ENCODE data around the gene CARD11. TPM values are rescaled to one million over a fixed set of nuclear protein-coding genes. Genes with fewer than 3 reads are reported as not detected.

The CARD11 gene
- total RNA-seq, 2 experiments from 2014 or later = 118 to 122 TPM

DNA sequence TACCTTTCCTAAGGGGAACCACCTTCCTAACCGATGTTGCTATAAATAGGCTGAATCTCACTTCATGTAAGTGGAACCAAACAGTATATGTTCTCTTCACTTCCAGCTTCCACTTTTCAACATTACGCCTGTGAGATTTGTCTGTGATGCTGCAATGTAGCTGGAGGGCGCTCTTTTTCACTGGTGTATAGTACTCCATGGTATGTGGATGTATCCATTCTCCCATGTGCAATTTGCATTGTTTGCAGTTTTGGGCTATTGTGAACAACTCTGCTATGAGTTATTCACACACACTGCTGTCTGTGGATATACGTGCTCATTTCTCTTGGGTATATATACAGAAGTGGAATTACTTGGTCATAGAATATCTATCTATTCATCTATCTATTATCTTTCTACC, 123.6 kb downstream of the CARD11 start:
- H3K36me3 Mint-ChIP-seq (ENCODE audit: low read depth) = peaks cover 78% of the 10 kb centered on the region
- H3K27ac Mint-ChIP-seq = no peak overlapping the region
- no peak for TF ChIP-seq CTCF (IDR thresholded peaks at IDR 0.05)
- Histone ChIP-seq H3K27me3 (ENCODE audit: control insufficient read depth in 1 of 2, insufficient read depth in 2 of 2, low read length in 2 of 2) (no peaks in the 10 kb centered on the region), H3K27ac (ENCODE audit: low read depth in 1 of 2, low read length in 2 of 2) (no peak overlapping the region), H3K4me3 (ENCODE audit: low read length) (no peak overlapping the region), H3K36me3 (ENCODE audit: insufficient read depth, low read length) (peaks cover 96% of the 10 kb centered on the region), H3K9me3 (ENCODE audit: control insufficient read depth in 1 of 2, insufficient read depth in 1 of 2, low read length in 2 of 2) (peaks cover 3 to 18% of the 10 kb centered on the region in 2 experiments), H3K4me1 (ENCODE audit: insufficient read depth, low read length) (no peaks in the 10 kb centered on the region)
- no peaks in the 10 kb centered on the region for H3K4me1 Mint-ChIP-seq (ENCODE audit: low read depth)
- H3K27me3 Mint-ChIP-seq = no peaks in the 10 kb centered on the region
- intact Hi-C loops (cut with DNase I, micrococcal nuclease) = no loop called here
- no peaks in the 10 kb centered on the region for H3K9me3 Mint-ChIP-seq
- H3K4me3 Mint-ChIP-seq = no peak overlapping the region
- ATAC-seq (ENCODE audit: poor library complexity) (no peak), DNase-seq (no peak)
- CTCF ChIA-PET = no interaction called here
- POLR2A ChIA-PET = no interaction called here

DNA sequence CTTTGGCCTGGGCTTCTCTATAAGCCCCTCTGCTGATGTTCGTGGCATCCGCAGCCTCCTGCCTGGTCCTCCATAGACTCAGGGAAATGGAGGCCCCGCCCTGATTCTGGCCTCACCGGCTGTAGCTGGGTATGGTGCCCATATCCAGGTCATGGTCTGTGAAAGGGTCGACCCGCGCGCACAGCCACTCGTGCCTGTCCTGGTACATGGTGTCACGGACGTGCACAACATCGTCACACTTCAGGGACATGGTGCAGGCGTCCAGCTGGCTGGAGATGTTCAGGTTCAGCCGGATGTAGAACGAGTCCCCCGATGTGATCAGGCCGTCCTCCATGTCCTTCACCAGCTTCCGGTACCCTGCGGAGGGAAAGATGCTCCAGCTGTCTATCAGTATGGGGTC, 124.4 kb downstream of the CARD11 start:
- Histone ChIP-seq H3K36me3 (ENCODE audit: insufficient read depth, low read length) (peaks cover 93% of the 10 kb centered on the region), H3K4me3 (ENCODE audit: low read length) (no peak overlapping the region), H3K27ac (ENCODE audit: low read depth in 1 of 2, low read length in 2 of 2) (no peak overlapping the region), H3K4me1 (ENCODE audit: insufficient read depth, low read length) (no peaks in the 10 kb centered on the region), H3K27me3 (ENCODE audit: control insufficient read depth in 1 of 2, insufficient read depth in 2 of 2, low read length in 2 of 2) (no peaks in the 10 kb centered on the region), H3K9me3 (ENCODE audit: control insufficient read depth in 1 of 2, insufficient read depth in 1 of 2, low read length in 2 of 2) (peaks cover 3 to 18% of the 10 kb centered on the region in 2 experiments)
- POLR2A ChIA-PET = no interaction called here
- Mint-ChIP-seq H3K27me3 (no peaks in the 10 kb centered on the region), H3K4me3 (no peak overlapping the region), H3K9me3 (no peaks in the 10 kb centered on the region), H3K4me1 (ENCODE audit: low read depth) (no peaks in the 10 kb centered on the region), H3K27ac (no peak overlapping the region), H3K36me3 (ENCODE audit: low read depth) (peaks cover 82% of the 10 kb centered on the region)
- TF ChIP-seq CTCF (IDR thresholded peaks at IDR 0.05) = no peak
- DNase-seq (peak in 1 of 14 experiments; percentile 10), ATAC-seq (ENCODE audit: poor library complexity) (no peak)
- CTCF ChIA-PET = no interaction called here
- intact Hi-C loops (cut with DNase I, micrococcal nuclease) = no loop called here

GRCh38 chr7:2918406-2918805, 125.3 kb downstream of the CARD11 start:
- DNase-seq = no peak
- Mint-ChIP-seq H3K27me3 (no peaks in the 10 kb centered on the region), H3K4me1 (ENCODE audit: low read depth) (no peaks in the 10 kb centered on the region), H3K27ac (no peak overlapping the region), H3K4me3 (no peak overlapping the region), H3K36me3 (ENCODE audit: low read depth) (peaks cover 77% of the 10 kb centered on the region), H3K9me3 (no peaks in the 10 kb centered on the region)
- Histone ChIP-seq H3K36me3 (ENCODE audit: insufficient read depth, low read length) (peaks cover 93% of the 10 kb centered on the region), H3K27ac (ENCODE audit: low read depth in 1 of 2, low read length in 2 of 2) (no peak overlapping the region), H3K9me3 (ENCODE audit: control insufficient read depth in 1 of 2, insufficient read depth in 1 of 2, low read length in 2 of 2) (peaks cover 3 to 18% of the 10 kb centered on the region in 2 experiments), H3K4me3 (ENCODE audit: low read length) (no peak overlapping the region), H3K27me3 (ENCODE audit: control insufficient read depth in 1 of 2, insufficient read depth in 2 of 2, low read length in 2 of 2) (no peaks in the 10 kb centered on the region), H3K4me1 (ENCODE audit: insufficient read depth, low read length) (no peaks in the 10 kb centered on the region)
- intact Hi-C loops (cut with DNase I, micrococcal nuclease) = no loop called here
- no peak for ATAC-seq (ENCODE audit: poor library complexity)
- TF ChIP-seq CTCF (IDR thresholded peaks at IDR 0.05) = no peak
- ChIA-PET CTCF (no interaction called here), POLR2A (no interaction called here)

Data from CD4-positive, alpha-beta T cell (primary cell).